Esophagus squamous epithelium (tissue), 4 donors: ENCODE measurements around the gene XCL2.

Source experiments
- CTCF ChIP-seq, 6 experiments: fragments of 450-650 bp in 4 of 6; fragments of 200-600 bp in 2 of 6; sonication (generic) in 2 of 6; IDR thresholded peaks; one replicate each; pipeline ENCODE4 v1.5.1; 2016 to 2019; ENCODE audit warnings: antibody characterized with exemption in 6 of 6, mild to moderate bottlenecking in 4 of 6, moderate library complexity in 4 of 6
- POLR2A ChIP-seq, 4 donors: fragments of 450-650 bp; IDR thresholded peaks; one replicate each; pipeline ENCODE4 v1.6.1; 2017; ENCODE audit warnings: antibody characterized with exemption in 4 of 4, mild to moderate bottlenecking in 4 of 4, moderate library complexity in 3 of 4

GRCh38 chr1:168567007-168567406 lies 23.2 kb upstream of the XCL2 start:
- no peak for TF ChIP-seq POLR2A (IDR thresholded peaks at IDR 0.05)
- no peak for TF ChIP-seq CTCF (IDR thresholded peaks at IDR 0.05)
